NCI-H2107 (cell line): Measurements from ENCODE around the gene CDH13.

Experiments used
- DNase-seq: peaks from one replicate; lab custom pipeline; 2025; lab: John Stamatoyannopoulos, UW

The CDH13 gene

GRCh38 chr16:82699260-82699659, 72.5 kb downstream of the CDH13 start:
- DNase-seq, result no peak

DNA sequence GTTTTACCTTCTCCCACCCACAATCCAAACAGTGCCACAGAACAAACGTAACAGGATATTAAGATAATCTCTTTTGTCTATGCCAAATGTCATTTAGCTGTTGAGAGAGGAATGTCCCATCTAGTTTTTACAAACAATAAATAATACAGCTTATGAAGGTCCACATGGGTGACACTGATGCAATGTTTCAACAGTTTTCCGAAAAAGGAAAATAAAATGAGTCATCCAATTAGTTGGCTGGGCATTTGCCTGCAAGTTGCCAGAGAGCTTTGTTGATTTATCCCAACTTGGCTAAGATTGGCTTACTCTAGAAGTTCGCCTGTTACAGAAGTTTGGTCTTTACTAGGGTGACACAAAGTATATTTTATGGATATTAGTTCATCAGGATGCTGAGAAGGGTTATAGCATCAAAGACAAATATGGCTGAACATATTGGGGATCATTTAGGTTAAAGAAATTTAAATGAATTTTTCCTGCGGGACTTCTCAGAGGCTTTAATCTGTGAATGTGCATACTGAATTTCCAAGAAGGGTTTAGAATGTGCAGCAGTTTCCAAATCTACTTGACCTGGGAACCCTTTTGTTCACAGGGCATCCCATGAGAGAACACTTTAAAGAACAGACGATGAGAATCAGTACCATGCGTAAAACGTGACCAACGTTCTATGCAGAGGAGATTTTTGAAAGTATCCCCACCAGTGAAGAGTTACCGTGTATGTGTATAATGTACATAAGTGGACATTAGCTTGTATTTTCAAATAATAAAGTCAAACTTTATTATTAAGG, 73.1 kb downstream of the CDH13 start:
- no peak for DNase-seq

GRCh38 chr16:82700541-82701235, 73.9 kb downstream of the CDH13 start:
- no peak for DNase-seq

GRCh38 chr16:82701442-82701955, 74.7 kb downstream of the CDH13 start:
- no peak for DNase-seq

DNA sequence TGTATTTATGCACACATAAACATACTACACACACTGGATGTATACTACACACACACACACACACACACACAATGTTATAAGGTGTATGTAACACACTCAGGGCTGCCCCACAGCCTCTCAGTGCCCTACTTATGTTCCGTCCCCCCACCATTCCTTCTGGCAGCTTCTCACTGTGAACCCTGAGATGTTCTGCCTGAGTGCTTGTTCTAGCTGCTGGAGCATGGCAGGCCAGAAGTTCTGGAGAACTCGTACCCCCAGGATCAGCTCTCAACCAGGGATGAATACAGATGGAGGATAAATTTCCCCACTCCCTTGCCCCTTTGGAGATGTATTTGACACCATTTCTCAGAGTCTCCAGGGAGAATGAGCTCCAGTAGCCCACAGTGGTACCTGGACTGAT, 76.4 kb downstream of the CDH13 start:
- DNase-seq, result no peak

DNA sequence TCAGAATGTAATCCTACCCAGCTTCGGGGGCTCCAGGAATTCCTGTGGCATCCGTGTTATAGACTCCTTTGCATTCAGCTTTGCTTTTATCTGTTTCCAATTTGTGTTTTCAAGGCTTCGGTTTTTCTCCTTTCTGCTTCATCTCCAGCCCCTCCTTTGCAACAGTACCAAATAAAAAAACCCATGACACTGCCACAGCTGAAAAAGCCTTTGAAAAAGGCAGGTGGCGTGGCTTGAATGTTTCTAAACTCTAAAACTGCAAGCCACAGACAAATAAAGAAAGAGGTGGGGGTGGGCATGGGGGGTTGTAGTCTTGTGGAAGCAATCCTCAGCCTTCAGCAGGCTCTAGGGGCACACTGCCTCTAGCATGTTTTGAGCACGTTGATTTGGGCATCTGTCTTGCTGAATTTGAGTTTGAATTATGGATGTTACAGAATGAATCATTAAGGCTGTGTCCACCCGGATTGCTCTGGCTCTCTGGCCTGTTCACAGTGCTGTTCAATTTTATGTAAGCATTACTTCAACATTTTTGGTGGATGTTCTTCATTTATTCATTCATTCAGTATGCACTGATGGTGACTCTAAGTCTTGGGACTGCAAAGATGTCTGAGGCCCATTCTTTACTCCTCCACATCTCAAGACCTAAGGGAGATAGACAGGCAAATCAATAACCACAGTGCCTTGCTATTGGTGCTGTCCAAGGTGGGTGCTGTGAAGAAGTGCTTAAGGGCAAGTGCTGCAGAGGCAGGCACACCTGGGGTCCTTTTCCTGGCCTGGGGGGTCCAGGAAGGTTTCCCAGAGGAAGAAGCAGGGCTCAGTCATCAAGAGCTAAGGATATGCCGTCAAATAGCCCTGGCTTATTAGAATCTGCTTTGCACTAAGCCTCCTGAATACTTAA, 77.4 kb downstream of the CDH13 start:
- DNase-seq, result no peak

DNA sequence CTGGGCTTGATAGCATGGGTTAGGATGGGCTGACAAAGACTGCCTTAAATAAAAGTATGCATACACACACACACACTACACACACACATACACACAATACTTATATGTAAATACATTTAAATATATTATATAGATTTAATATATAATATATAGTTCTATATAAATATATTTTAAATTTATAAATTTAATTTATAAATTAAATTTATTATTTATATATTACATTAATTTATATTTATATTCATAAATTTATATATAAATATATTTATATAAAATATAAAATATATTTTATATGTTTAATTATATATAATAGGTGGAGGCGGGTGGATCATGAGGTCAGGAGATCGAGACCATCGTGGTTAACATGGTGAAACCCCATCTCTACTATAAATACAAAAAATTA, 83.2 kb downstream of the CDH13 start:
- DNase-seq, result no peak

DNA sequence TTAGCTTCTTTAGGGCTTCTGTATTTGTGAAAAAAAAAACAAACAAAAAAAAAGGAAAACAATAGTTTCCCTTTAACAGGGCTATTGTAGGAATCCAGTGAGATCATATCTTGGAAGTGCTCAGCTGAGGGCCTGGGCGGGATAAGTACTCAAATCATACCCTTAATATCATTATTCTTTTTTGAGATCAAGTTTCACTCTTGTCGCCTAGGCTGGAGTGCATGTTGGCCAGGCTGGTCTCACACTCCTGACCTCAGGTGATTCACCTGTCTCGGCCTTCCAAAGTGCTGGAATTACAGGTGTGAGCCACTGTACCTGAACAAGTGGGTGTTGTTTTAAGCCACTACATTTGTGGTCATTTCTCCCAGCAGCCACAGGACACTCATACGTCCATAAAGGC, 87.0 kb downstream of the CDH13 start:
- no peak for DNase-seq

- no peak for DNase-seq
Observed at GRCh38 chr16:82715160-82715559, 88.4 kb downstream of the CDH13 start.

DNA sequence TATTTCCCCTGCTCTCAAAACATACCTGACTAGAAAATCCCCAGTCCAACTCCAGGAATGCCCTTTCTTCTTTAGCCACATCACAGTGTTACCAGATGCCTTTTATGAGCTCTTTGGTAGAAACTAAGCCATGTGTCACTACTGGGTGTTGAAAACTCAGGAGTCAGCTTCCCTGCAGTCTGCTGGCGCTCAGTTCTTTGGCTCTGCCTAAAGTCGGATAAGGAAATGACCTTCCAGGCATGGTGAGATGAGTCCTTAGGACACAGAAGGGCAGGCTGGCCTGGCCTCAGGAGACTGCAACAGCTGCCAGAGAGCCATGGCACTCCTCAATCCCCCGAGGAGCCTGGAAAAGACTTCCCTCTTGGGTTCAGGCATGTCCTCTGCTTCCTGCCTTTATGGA, 89.1 kb downstream of the CDH13 start:
- no peak for DNase-seq

- DNase-seq, result no peak
Observed at GRCh38 chr16:82716361-82716855, 89.6 kb downstream of the CDH13 start.

GRCh38 chr16:82720414-82720813, 93.6 kb downstream of the CDH13 start:
- DNase-seq, result no peak

- DNase-seq, result no peak
Observed at GRCh38 chr16:82726306-82726705, 99.5 kb downstream of the CDH13 start.

- no peak for DNase-seq
Observed at GRCh38 chr16:82728901-82729300, 102.1 kb downstream of the CDH13 start.

- DNase-seq, result no peak
Observed at GRCh38 chr16:82730901-82731300, 104.1 kb downstream of the CDH13 start.

DNA sequence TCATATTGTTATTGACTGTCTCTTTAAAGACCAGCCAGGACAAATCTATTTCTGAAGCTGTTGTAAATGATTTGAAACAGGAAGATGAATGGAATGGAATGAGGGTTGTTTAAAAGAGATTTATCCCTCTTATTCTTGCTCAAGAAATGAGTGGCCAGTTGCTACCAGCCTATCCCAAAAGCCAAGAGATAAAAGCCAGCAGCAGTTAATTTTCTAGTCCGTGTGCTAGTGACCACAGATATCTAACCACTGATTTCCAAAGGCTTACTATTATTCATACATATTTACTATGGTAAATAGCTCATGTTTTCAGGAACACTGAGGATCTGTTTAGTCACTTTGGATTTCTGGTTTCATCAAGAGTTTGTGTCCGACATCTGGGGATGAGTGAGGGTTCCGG, 105.7 kb downstream of the CDH13 start:
- no peak for DNase-seq

DNA sequence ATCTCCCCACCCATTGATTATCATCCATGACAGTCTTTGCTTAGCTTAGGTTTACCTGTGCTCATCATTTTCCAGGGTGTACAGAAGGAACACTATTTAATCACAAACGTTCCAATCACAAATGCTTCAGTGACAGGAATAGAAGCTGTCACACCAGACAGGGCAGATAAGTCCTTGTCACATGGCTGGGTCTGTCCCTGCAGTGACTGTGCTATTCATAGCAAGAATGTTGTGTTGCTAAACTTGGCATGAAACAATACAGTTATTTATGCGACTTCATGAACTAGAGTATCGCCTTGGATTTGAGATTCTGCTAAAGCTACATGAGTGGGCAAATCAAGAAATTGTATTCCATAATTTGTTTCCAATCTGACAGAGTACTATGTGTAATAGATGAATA, 108.4 kb downstream of the CDH13 start:
- DNase-seq, result no peak

DNA sequence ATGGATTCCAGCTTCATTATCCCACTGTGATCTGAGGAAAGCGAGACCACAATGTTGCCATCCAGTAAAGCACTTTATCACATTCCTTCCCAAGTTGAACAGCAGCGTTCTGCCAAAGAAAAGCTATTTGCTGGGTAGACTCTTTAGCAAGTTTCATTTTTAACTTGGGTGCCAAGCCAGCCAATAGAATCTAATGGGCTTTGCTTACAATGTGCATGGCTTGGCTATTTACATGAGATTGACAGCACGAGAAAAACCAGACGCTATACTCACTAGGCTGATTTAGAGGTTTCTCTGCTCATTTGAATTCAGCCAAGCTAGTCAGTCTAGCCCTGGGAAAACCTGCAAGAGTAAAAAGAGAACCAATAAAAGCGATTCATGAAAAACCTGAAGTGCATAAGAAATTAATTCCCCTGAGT, 108.9 kb downstream of the CDH13 start:
- DNase-seq, result no peak

DNA sequence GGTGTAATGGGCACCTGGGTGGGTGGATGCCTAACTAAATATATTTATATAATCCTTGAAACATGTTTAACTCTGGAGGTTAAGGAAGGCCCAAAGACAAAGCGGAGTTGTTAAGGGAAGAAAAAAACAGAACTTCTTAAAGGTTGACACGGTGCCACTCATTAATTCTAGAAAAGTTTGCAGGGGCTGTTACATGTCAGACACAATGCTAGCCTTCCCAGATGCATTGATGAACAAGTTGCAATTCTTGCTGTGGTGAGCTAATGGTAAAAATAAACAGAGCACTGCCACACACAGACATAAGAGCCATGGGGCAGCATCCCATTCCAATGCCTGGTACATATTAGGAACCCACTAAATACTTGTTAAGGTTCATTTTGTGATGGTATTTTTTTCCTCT, 109.5 kb downstream of the CDH13 start:
- DNase-seq, result no peak

DNA sequence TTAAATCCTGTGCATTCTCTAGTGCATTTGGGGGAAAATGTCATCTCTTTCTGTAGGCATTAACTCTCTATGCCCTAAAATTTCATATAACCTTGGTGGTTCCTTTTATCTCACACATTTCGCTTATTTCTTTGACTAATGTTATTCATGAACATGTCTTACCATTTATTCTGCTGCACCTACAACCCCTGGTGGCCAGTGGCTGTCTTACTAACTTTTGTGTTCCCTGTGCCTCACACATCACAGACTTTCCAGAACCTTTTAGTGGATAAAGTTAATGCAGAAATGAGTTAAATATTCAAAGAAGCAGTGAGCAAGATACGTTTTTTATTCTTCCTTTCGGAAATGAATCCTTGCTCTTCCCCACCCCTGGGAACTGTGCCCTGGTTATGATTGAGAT, 111.9 kb downstream of the CDH13 start:
- no peak for DNase-seq

DNA sequence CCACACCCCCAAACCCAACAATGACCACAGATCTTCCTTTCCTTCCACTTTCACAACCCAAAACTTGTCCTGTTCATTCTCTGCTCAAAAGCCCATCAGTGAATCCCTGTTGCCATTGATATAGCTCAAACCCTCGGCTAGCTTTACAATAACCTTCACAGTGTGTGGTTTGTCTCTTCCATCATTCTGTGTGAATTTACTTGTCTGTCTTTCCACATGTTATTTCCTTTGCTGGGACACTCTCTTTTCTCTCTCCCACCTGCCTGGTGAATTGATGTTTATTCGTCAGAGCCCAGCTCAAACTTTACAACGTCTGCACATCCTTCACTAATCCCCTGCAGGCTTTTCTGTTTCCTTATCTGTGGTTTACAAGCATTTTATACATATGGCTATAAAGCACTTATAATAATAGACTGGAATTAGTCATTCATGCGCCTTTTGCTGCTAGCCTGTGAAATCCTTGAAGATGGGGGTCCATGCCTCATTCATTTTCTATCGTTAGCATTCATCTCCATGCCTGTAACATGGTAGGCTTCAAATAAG, 114.4 kb downstream of the CDH13 start:
- DNase-seq, result no peak

- DNase-seq, result no peak
Observed at GRCh38 chr16:82744958-82745357, 118.2 kb downstream of the CDH13 start.
